Measurements from ENCODE around the gene TRIM8. TPM values are rescaled to one million over a fixed set of nuclear protein-coding genes. Genes with fewer than 3 reads are reported as not detected.

TRIM8 gene
- polyA plus RNA-seq, 3 donors, result 39.4 to 183 (median 41.4) TPM

DNA sequence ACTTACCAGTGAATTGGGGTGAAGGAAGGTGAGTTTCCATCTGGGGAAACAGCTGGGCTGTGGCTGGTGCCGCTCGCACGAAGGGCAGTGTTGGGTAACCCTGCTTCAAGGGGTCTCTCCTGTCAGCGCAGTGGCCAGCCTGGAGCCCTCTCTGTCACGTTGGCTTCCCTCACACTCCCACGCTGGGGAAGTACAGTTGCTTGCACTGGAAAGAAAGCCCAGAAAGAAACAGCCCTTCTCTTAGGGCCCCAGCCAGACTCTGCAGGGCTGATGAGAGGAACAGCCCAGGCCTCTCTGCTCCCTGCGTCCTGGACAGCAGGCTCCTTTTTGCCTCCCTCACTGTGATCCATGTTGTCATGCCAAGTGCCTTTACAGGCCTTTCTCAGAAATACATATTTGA is 40.3 kb upstream of the TRIM8 start:
- H3K4me3 ChIP-seq (replicated peaks in 1 of 3; ENCODE audit: low read depth in 2 of 3, low read length in 3 of 3), result no peak overlapping the region
- Mint-ChIP-seq H3K4me3 (no peak overlapping the region), H3K27me3 (ENCODE audit: low read depth in 3 of 3) (no peaks in the 10 kb centered on the region), H3K27ac (peak overlapping the region in 1 of 7 donors; percentile 12), H3K9me3 (no peaks in the 10 kb centered on the region), H3K4me1 (peaks cover 23% of the 10 kb centered on the region), H3K36me3 (peaks cover 68 to 87% of the 10 kb centered on the region in 2 donors)
- intact Hi-C loops (cut with micrococcal nuclease), result no loop called here
- peaks cover 3% of the 10 kb centered on the region for H4K20me1 ChIP-seq (ENCODE audit: insufficient read depth, low read length)
- no peaks in the 10 kb centered on the region for H3K9me3 ChIP-seq (replicated peaks in 1 of 2; ENCODE audit: control insufficient read depth in 1 of 2, insufficient read depth in 1 of 2, low read length in 2 of 2)
- no peaks in the 10 kb centered on the region for H3K79me2 ChIP-seq (ENCODE audit: insufficient read depth, low read length)
- H2AFZ ChIP-seq (ENCODE audit: insufficient read depth, low read depth, low read length, poor library complexity, severe bottlenecking), result no peak overlapping the region
- H3K9ac ChIP-seq (ENCODE audit: insufficient read depth, low read length, poor library complexity, severe bottlenecking), result no peak overlapping the region
- no peak overlapping the region for H3K4me2 ChIP-seq (replicated peaks; ENCODE audit: extremely low read depth, low read length, poor library complexity, severe bottlenecking)
- peak in 1 of 3 donors; percentile 46 for DNase-seq
- TF ChIP-seq, protein P1, sequence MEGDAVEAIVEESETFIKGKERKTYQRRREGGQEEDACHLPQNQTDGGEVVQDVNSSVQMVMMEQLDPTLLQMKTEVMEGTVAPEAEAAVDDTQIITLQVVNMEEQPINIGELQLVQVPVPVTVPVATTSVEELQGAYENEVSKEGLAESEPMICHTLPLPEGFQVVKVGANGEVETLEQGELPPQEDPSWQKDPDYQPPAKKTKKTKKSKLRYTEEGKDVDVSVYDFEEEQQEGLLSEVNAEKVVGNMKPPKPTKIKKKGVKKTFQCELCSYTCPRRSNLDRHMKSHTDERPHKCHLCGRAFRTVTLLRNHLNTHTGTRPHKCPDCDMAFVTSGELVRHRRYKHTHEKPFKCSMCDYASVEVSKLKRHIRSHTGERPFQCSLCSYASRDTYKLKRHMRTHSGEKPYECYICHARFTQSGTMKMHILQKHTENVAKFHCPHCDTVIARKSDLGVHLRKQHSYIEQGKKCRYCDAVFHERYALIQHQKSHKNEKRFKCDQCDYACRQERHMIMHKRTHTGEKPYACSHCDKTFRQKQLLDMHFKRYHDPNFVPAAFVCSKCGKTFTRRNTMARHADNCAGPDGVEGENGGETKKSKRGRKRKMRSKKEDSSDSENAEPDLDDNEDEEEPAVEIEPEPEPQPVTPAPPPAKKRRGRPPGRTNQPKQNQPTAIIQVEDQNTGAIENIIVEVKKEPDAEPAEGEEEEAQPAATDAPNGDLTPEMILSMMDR (IDR thresholded peaks at IDR 0.05), result no peak
- H3K27ac ChIP-seq (ENCODE audit: low read depth in 1 of 2, low read length in 2 of 2), result peak overlapping the region in 1 of 2 donors; percentile 32
- H3K36me3 ChIP-seq (replicated peaks in 1 of 2; ENCODE audit: control insufficient read depth in 1 of 2, insufficient read depth in 2 of 2, low read length in 2 of 2), result peaks cover 66 to 89% of the 10 kb centered on the region in 2 donors
- H3K4me1 ChIP-seq (ENCODE audit: control insufficient read depth in 1 of 2, insufficient read depth in 2 of 2, low read length in 2 of 2), result peaks cover 3 to 8% of the 10 kb centered on the region in 2 donors
- no peaks in the 10 kb centered on the region for H3K27me3 ChIP-seq (ENCODE audit: control insufficient read depth in 2 of 2, insufficient read depth in 2 of 2, low read length in 2 of 2)
- WGBS (ENCODE audit: insufficient coverage), result 6% methylated on average over 6 of the region's 7 CpGs

DNA sequence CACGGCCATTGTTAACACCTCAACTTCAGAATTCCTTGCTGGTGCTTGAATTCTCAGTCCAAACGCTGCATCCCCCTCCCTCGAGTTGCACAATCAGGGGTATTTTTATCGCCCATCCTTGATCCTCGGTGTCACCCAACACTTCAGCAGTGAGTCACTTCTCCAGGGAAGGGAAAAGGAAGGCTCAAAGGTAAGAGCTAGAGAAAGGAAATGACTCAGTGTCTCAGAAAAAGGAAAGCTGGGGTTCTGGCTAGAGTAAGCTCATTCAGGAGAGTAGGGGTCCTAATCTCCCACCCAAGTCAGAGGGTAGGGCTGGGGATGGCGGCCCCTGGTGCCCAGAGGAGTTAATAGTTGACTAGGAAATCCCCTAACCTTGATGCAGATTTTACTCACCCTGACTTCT is 39.8 kb upstream of the TRIM8 start:
- TF ChIP-seq, protein P1 (IDR thresholded peaks at IDR 0.05), result no peak
- DNase-seq, result peak in 1 of 3 donors; percentile 69
- Histone ChIP-seq H3K4me2 (replicated peaks; ENCODE audit: extremely low read depth, low read length, poor library complexity, severe bottlenecking) (no peak overlapping the region), H3K79me2 (ENCODE audit: insufficient read depth, low read length) (no peaks in the 10 kb centered on the region), H3K4me3 (replicated peaks in 1 of 3; ENCODE audit: low read depth in 2 of 3, low read length in 3 of 3) (no peak overlapping the region), H3K36me3 (replicated peaks in 1 of 2; ENCODE audit: control insufficient read depth in 1 of 2, insufficient read depth in 2 of 2, low read length in 2 of 2) (peaks cover 61 to 89% of the 10 kb centered on the region in 2 donors), H3K27ac (ENCODE audit: low read depth in 1 of 2, low read length in 2 of 2) (peak overlapping the region in 1 of 2 donors; percentile 32), H3K4me1 (ENCODE audit: control insufficient read depth in 1 of 2, insufficient read depth in 2 of 2, low read length in 2 of 2) (peaks cover 3 to 5% of the 10 kb centered on the region in 2 donors), H3K9me3 (replicated peaks in 1 of 2; ENCODE audit: control insufficient read depth in 1 of 2, insufficient read depth in 1 of 2, low read length in 2 of 2) (no peaks in the 10 kb centered on the region), H3K9ac (ENCODE audit: insufficient read depth, low read length, poor library complexity, severe bottlenecking) (no peak overlapping the region), H4K20me1 (ENCODE audit: insufficient read depth, low read length) (peaks cover 3% of the 10 kb centered on the region), H2AFZ (ENCODE audit: insufficient read depth, low read depth, low read length, poor library complexity, severe bottlenecking) (no peak overlapping the region), H3K27me3 (ENCODE audit: control insufficient read depth in 2 of 2, insufficient read depth in 2 of 2, low read length in 2 of 2) (no peaks in the 10 kb centered on the region)
- Mint-ChIP-seq H3K27ac (peak overlapping the region in 1 of 7 donors; percentile 26), H3K36me3 (peaks cover 68 to 87% of the 10 kb centered on the region in 2 donors), H3K27me3 (ENCODE audit: low read depth in 3 of 3) (no peaks in the 10 kb centered on the region), H3K4me3 (no peak overlapping the region), H3K4me1 (peaks cover 19% of the 10 kb centered on the region), H3K9me3 (no peaks in the 10 kb centered on the region)
- 64% methylated on average over 1 of the region's 6 CpGs for WGBS (ENCODE audit: insufficient coverage)
- intact Hi-C loops (cut with micrococcal nuclease), result no loop called here
